ENCODE measurements around the gene SVIL.

SVIL gene

GRCh38 chr10:29603223-29603896, 31.4 kb downstream of the SVIL start:
- no peak for TF ChIP-seq CTCF (IDR thresholded peaks at IDR 0.05)
- Histone ChIP-seq H3K36me3 (peaks cover 7% of the 10 kb centered on the region), H3K4me3 (ENCODE audit: low read depth in 1 of 2, low read length in 1 of 2) (no peak overlapping the region), H3K4me1 (ENCODE audit: control insufficient read depth in 1 of 2, insufficient read depth in 1 of 2, low read depth in 1 of 2, low read length in 1 of 2) (peaks cover 13 to 25% of the 10 kb centered on the region in 2 experiments), H3K27ac (peak overlapping the region; percentile 48), H3K9me3 (no peaks in the 10 kb centered on the region), H3K27me3 (no peaks in the 10 kb centered on the region)

GRCh38 chr10:29600821-29601220, 34.0 kb downstream of the SVIL start:
- TF ChIP-seq CTCF (IDR thresholded peaks at IDR 0.05) = no peak
- Histone ChIP-seq H3K4me3 (ENCODE audit: low read depth in 1 of 2, low read length in 1 of 2) (no peak overlapping the region), H3K27ac (no peak overlapping the region), H3K4me1 (ENCODE audit: control insufficient read depth in 1 of 2, insufficient read depth in 1 of 2, low read depth in 1 of 2, low read length in 1 of 2) (peaks cover 13 to 23% of the 10 kb centered on the region in 2 experiments), H3K9me3 (no peaks in the 10 kb centered on the region), H3K27me3 (no peaks in the 10 kb centered on the region), H3K36me3 (peaks cover 17% of the 10 kb centered on the region)

GRCh38 chr10:29600067-29600466, 34.7 kb downstream of the SVIL start:
- TF ChIP-seq CTCF (IDR thresholded peaks at IDR 0.05) = no peak
- H3K4me1 ChIP-seq (ENCODE audit: control insufficient read depth in 1 of 2, insufficient read depth in 1 of 2, low read depth in 1 of 2, low read length in 1 of 2) = peaks cover 13 to 23% of the 10 kb centered on the region in 2 experiments
- H3K27ac ChIP-seq = peak overlapping the region; percentile 12
- H3K4me3 ChIP-seq (ENCODE audit: low read depth in 1 of 2, low read length in 1 of 2) = no peak overlapping the region
- peaks cover 25% of the 10 kb centered on the region for H3K36me3 ChIP-seq
- H3K9me3 ChIP-seq = no peaks in the 10 kb centered on the region
- no peaks in the 10 kb centered on the region for H3K27me3 ChIP-seq

GRCh38 chr10:29598851-29599311, 35.9 kb downstream of the SVIL start:
- H3K27ac ChIP-seq = peak overlapping the region; percentile 29

GRCh38 chr10:29596826-29597225, 37.9 kb downstream of the SVIL start:
- Histone ChIP-seq H3K9me3 (no peaks in the 10 kb centered on the region), H3K27me3 (no peaks in the 10 kb centered on the region), H3K36me3 (peaks cover 20% of the 10 kb centered on the region), H3K4me1 (ENCODE audit: control insufficient read depth in 1 of 2, insufficient read depth in 1 of 2, low read depth in 1 of 2, low read length in 1 of 2) (no peaks in the 10 kb centered on the region), H3K4me3 (ENCODE audit: low read depth in 1 of 2, low read length in 1 of 2) (no peak overlapping the region), H3K27ac (no peak overlapping the region)
- no peak for TF ChIP-seq CTCF (IDR thresholded peaks at IDR 0.05)

More at GRCh38 chr10:29598851-29599311, 35.9 kb downstream of the SVIL start:
- Histone ChIP-seq H3K9me3 (no peaks in the 10 kb centered on the region), H3K4me1 (ENCODE audit: control insufficient read depth in 1 of 2, insufficient read depth in 1 of 2, low read depth in 1 of 2, low read length in 1 of 2) (peaks cover 10 to 11% of the 10 kb centered on the region in 2 experiments), H3K27me3 (no peaks in the 10 kb centered on the region), H3K36me3 (peaks cover 25% of the 10 kb centered on the region), H3K4me3 (ENCODE audit: low read depth in 1 of 2, low read length in 1 of 2) (no peak overlapping the region)
- TF ChIP-seq CTCF (IDR thresholded peaks at IDR 0.05) = no peak
